HCT116 (cell line): Measurements from ENCODE around the gene CPB1. TPM values are rescaled to one million over a fixed set of nuclear protein-coding genes. Genes with fewer than 3 reads are reported as not detected.
A peak's percentile ranks its signal among the peaks of the same experiment; 100 is the strongest.

Experiments
- ATAC-seq: fragments of 200-7000 bp; cut with Tn5 transposase; 2 replicates; pipeline ENCODE4 v1.9.1; 2020; ENCODE audit warnings: mild to moderate bottlenecking, moderate library complexity
- BruUV-seq: library from RNA; stranded (reverse); fragments of 400-500 nt; replicated peaks from 2 replicates; lab custom pipeline; 2021; lab: Mats Ljungman, UMichigan
- CTCF ChIA-PET: fragments of 300-600 bp; sonication (Branson Sonifier 250); formaldehyde crosslinking; loops from one replicate; lab custom pipeline; 2021; ENCODE audit warnings: antibody characterized with exemption; lab: Charles Lee
- POLR2A ChIA-PET: fragments of 300-600, 350-600 bp; sonication (Branson Sonifier 250); formaldehyde crosslinking; loops from one replicate; lab custom pipeline; 2021; ENCODE audit warnings: antibody characterized with exemption; lab: Charles Lee
- RAD21 ChIA-PET, 2 experiments: fragments of 300-600 bp; sonication (Branson Sonifier 250); formaldehyde crosslinking; loops; one replicate each; lab custom pipeline; 2023; ENCODE audit warnings: low total read pairs in 2 of 2; ENCODE audit not compliant: uncharacterized antibody in 2 of 2, unreplicated experiment in 2 of 2, low non-redundant PET in 1 of 2; lab: Charles Lee
- DNase-seq: peaks from one replicate; pipeline ENCODE4 v3.0.0-alpha.2; 2010; ENCODE audit warnings: low read depth, low spot score
- H2AFZ ChIP-seq: fragments of 200-600 bp; shearing (Covaris generic), sonication (generic); 2 replicates; pipeline ENCODE4 v1.6.1; 2017; ENCODE audit warnings: low read depth, mixed run types, mixed read lengths, antibody characterized with exemption, low read length; ENCODE audit not compliant: poor library complexity, severe bottlenecking
- H3K27ac ChIP-seq: 2 replicates; pipeline ENCODE4 v1.5.1; 2012; ENCODE audit warnings: low read depth, low read length
- H3K27me3 ChIP-seq: fragments of 200-600 bp; sonication (generic); 2 replicates; pipeline ENCODE4 v1.6.1; 2016; ENCODE audit warnings: mixed run types, low read length, mixed read lengths; ENCODE audit not compliant: insufficient read depth
- H3K36me3 ChIP-seq, 2 experiments: fragments of 200-500 bp in 1 of 2; fragments of 200-600 bp in 1 of 2; sonication (Bioruptor generic) in 1 of 2; sonication (generic) in 1 of 2; 2 replicates each; pipeline versions ENCODE4 v1.5.1 to v1.6.1; 2014 to 2016; ENCODE audit warnings: low read length in 2 of 2, inconsistent platforms in 1 of 2, mixed read lengths in 1 of 2, mixed run types in 1 of 2; ENCODE audit not compliant: insufficient read depth in 2 of 2, control insufficient read depth in 1 of 2
- H3K4me1 ChIP-seq, 2 experiments: fragments of 200-600 bp in 1 of 2; sonication (generic) in 1 of 2; 2 replicates each; pipeline versions ENCODE4 v1.5.1 to v1.6.1; 2012 to 2017; ENCODE audit warnings: low read length in 2 of 2, inconsistent platforms in 1 of 2, mild to moderate bottlenecking in 1 of 2, mixed read lengths in 1 of 2, mixed run types in 1 of 2, moderate library complexity in 1 of 2; ENCODE audit not compliant: insufficient read depth in 2 of 2, control insufficient read depth in 1 of 2
- H3K4me2 ChIP-seq: fragments of 200-600 bp; sonication (generic); 2 replicates; pipeline ENCODE4 v1.6.1; 2017; ENCODE audit warnings: mixed run types, low read length, mixed read lengths
- H3K4me3 ChIP-seq, 2 experiments: fragments of 200-600 bp in 1 of 2; sonication (generic) in 1 of 2; replicated peaks in 1 of 2; 2 replicates each; pipeline ENCODE4 v1.5.1; 2011 to 2016; ENCODE audit warnings: low read length in 2 of 2, control low read depth in 1 of 2, low read depth in 1 of 2, mild to moderate bottlenecking in 1 of 2, mixed read lengths in 1 of 2, mixed run types in 1 of 2
- H3K79me2 ChIP-seq: fragments of 200-600 bp; sonication (generic); 2 replicates; pipeline ENCODE4 v1.6.1; 2017; ENCODE audit warnings: mild to moderate bottlenecking, mixed run types, low read length, moderate library complexity, mixed read lengths; ENCODE audit not compliant: insufficient read depth
- H3K9ac ChIP-seq: fragments of 200-600 bp; sonication (generic); 2 replicates; pipeline ENCODE4 v1.6.1; 2016; ENCODE audit warnings: low read length, mixed read lengths
- H3K9me2 ChIP-seq: fragments of 200-600 bp; sonication (generic), shearing (Covaris generic); 2 replicates; pipeline ENCODE4 v1.6.1; 2017; ENCODE audit warnings: mixed run types, mild to moderate bottlenecking, moderate library complexity; ENCODE audit not compliant: insufficient read depth
- H3K9me3 ChIP-seq, 2 experiments: fragments of 200-500 bp in 1 of 2; fragments of 200-600 bp in 1 of 2; sonication (Bioruptor generic) in 1 of 2; sonication (generic) in 1 of 2; 2 replicates each; pipeline ENCODE4 v1.6.1; 2014 to 2017; ENCODE audit warnings: low read length in 2 of 2, mixed read lengths in 2 of 2, inconsistent platforms in 1 of 2, low read depth in 1 of 2, mild to moderate bottlenecking in 1 of 2, mixed run types in 1 of 2, moderate library complexity in 1 of 2; ENCODE audit not compliant: control insufficient read depth in 1 of 2, insufficient read depth in 1 of 2
- H4K20me1 ChIP-seq: fragments of 200-600 bp; sonication (generic), shearing (Covaris generic); 2 replicates; pipeline ENCODE4 v1.6.1; 2017; ENCODE audit warnings: mixed run types, mild to moderate bottlenecking, moderate library complexity; ENCODE audit not compliant: insufficient read depth
- CBX3 ChIP-seq: IDR thresholded peaks from 2 replicates; pipeline ENCODE4 v1.6.1; 2012; ENCODE audit warnings: low read depth
- ELF1 ChIP-seq: IDR thresholded peaks from 2 replicates; pipeline ENCODE4 v1.6.1; 2012; ENCODE audit warnings: low read depth, borderline replicate concordance
- MAX ChIP-seq: IDR thresholded peaks from 2 replicates; pipeline ENCODE4 v1.6.1; 2012
- POLR2A ChIP-seq: IDR thresholded peaks from 2 replicates; pipeline ENCODE4 v1.7.0; 2011; ENCODE audit warnings: borderline replicate concordance; ENCODE audit not compliant: insufficient read depth, insufficient read length; ENCODE audit errors: extremely low read depth
- RAD21 ChIP-seq: IDR thresholded peaks from 2 replicates; pipeline ENCODE4 v1.6.1; 2012; ENCODE audit warnings: low read depth, mild to moderate bottlenecking
- REST ChIP-seq: IDR thresholded peaks from 2 replicates; pipeline ENCODE4 v1.6.1; 2012; ENCODE audit warnings: low read depth
- SIN3A ChIP-seq: IDR thresholded peaks from 2 replicates; pipeline ENCODE4 v1.6.1; 2012; ENCODE audit warnings: low read depth
- SP1 ChIP-seq: IDR thresholded peaks from 2 replicates; pipeline ENCODE4 v1.6.1; 2012; ENCODE audit warnings: low read depth
- ZFX ChIP-seq: fragments of 450-650 bp; IDR thresholded peaks from 2 replicates; pipeline ENCODE4 v1.6.1; 2017
- ZNF274 ChIP-seq: fragments of 200-500 bp; sonication (Bioruptor generic); IDR thresholded peaks from 2 replicates; pipeline ENCODE4 v1.6.1; 2014; ENCODE audit warnings: mild to moderate bottlenecking, low read depth, low read length, inconsistent platforms
- intact Hi-C: fragments of 100-400 bp; cut with micrococcal nuclease; formaldehyde crosslinking; loops from 2 replicates; pipeline ENCODE4 v1.10.0; 2022
- total RNA-seq: library from RNA; stranded (reverse); gene quantifications from one replicate; pipeline ENCODE4 v1.2.1, GENCODE V29; 2021; ENCODE audit not compliant: unreplicated experiment
- TF ChIP-seq, protein P1 (sequence below), 3 experiments: fragments of 200-600 bp in 1 of 3; sonication (generic) in 1 of 3; IDR thresholded peaks in 2 of 3; conservative IDR thresholded peaks in 1 of 3; 2 replicates each; pipeline ENCODE4 v1.5.1; 2012 to 2017; ENCODE audit warnings: low read depth in 2 of 3, low read length in 2 of 3, antibody characterized with exemption in 1 of 3, borderline replicate concordance in 1 of 3, control low read depth in 1 of 3, mild to moderate bottlenecking in 1 of 3, mixed read lengths in 1 of 3, mixed run types in 1 of 3, moderate library complexity in 1 of 3; ENCODE audit not compliant: insufficient read depth in 1 of 3

CPB1 gene
- total RNA-seq, 1 experiment from 2014 or later, result 6.2 TPM

DNA sequence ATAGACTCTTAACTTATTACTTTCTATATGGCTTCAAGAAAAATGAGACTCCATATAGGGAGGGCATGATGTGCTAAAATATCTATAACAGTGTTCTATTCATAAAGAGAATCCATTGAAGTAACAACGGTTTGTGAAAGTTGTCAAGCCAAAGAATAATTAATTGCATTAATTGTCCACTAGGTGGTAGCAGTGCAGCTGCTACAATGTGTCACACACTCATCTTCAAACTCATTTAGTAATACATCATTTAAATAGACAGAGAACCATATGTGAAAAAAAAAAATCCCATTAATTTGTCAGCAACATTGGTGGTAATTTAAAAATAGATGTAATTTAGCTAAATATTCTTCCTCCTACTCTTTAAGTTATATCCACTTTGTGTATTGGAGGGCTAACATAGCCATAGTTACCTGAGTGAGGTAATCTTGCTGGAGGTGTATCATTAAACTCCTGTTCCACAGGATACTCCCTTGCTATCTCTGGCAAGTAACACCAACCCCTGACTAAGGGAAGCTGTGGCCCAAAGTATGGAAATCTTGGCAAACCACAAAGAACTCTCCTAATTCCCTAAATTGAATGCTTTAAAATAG, 33.8 kb downstream of the CPB1 start:
- BruUV-seq, result no TSS peak
- ChIA-PET RAD21 (interaction anchor here in 1 of 2 experiments (0.7 to 0.8 kb wide), 2 partner anchors 84 to 87 kb away, joined by 3 read pairs; no protein-coding TSS in a partner anchor), POLR2A (no interaction called here), CTCF (interaction anchor here (0.8 to 3.5 kb wide), 3 partner anchors 10 to 85 kb away, joined by 3 to 23 read pairs (median 5); no protein-coding TSS in a partner anchor)
- Histone ChIP-seq H4K20me1 (no peaks in the 10 kb centered on the region), H3K27ac (no peak overlapping the region), H3K9me3 (no peaks in the 10 kb centered on the region), H3K4me2 (no peak overlapping the region), H3K9me2 (no peaks in the 10 kb centered on the region), H3K4me1 (no peaks in the 10 kb centered on the region), H3K79me2 (no peaks in the 10 kb centered on the region), H3K4me3 (no peak overlapping the region), H3K36me3 (no peaks in the 10 kb centered on the region), H3K27me3 (no peaks in the 10 kb centered on the region), H2AFZ (peak overlapping the region; percentile 74), H3K9ac (no peak overlapping the region)
- TF ChIP-seq SP1, result no peak
- no peak for TF ChIP-seq ELF1
- TF ChIP-seq, protein P1, sequence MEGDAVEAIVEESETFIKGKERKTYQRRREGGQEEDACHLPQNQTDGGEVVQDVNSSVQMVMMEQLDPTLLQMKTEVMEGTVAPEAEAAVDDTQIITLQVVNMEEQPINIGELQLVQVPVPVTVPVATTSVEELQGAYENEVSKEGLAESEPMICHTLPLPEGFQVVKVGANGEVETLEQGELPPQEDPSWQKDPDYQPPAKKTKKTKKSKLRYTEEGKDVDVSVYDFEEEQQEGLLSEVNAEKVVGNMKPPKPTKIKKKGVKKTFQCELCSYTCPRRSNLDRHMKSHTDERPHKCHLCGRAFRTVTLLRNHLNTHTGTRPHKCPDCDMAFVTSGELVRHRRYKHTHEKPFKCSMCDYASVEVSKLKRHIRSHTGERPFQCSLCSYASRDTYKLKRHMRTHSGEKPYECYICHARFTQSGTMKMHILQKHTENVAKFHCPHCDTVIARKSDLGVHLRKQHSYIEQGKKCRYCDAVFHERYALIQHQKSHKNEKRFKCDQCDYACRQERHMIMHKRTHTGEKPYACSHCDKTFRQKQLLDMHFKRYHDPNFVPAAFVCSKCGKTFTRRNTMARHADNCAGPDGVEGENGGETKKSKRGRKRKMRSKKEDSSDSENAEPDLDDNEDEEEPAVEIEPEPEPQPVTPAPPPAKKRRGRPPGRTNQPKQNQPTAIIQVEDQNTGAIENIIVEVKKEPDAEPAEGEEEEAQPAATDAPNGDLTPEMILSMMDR (IDR thresholded peaks at IDR 0.05 in 2 of 3, conservative IDR thresholded peaks at IDR 0.05 in 1 of 3; ENCODE audit: borderline replicate concordance in 1 of 3, insufficient read depth in 1 of 3, low read depth in 2 of 3, low read length in 2 of 3), result peak; percentile 53 to 84 (median 67)
- TF ChIP-seq MAX, result no peak
- peak; percentile 80 for TF ChIP-seq RAD21
- TF ChIP-seq SIN3A, result no peak
- no peak for TF ChIP-seq ZFX
- no peak for TF ChIP-seq POLR2A
- TF ChIP-seq ZNF274, result no peak
- TF ChIP-seq REST, result no peak
- peak; percentile 47; the same call in 1 of the 2 replicates for TF ChIP-seq CBX3
- ATAC-seq (peak; percentile 73), DNase-seq (peak; percentile 40)
- intact Hi-C loops, result loop anchor here (1.0 to 5.0 kb wide), 3 partner anchors 82 to 134 kb away; no protein-coding TSS in a partner anchor
